GM18526 (cell line): ENCODE results near the gene DNAH6.

Experiments used
- POLR2A ChIP-seq: IDR thresholded peaks from 3 replicates; pipeline ENCODE4 v1.6.1; 2011; ENCODE audit not compliant: insufficient read length; ENCODE audit errors: extremely low read depth

Gene DNAH6

DNA sequence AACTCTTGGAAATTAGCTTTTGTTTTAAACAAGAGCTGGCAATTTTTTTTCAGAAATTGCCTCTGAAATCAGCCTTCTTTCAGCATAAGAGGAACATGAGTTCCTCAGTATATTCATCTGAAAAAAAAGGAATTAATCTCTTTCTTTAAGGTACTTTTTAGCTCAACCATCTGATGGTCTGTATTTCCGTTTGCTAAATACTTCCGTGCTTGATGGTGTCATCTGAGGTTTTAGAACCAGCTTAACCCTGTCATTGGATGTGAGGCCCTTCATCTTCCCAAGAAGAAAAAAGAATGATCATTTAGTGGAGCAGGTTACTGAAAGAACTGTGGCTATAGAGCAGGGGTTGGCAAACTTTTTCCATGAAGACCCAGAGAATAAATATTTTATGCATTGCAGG, 189.6 kb downstream of the DNAH6 start:
- TF ChIP-seq POLR2A = no peak

DNA sequence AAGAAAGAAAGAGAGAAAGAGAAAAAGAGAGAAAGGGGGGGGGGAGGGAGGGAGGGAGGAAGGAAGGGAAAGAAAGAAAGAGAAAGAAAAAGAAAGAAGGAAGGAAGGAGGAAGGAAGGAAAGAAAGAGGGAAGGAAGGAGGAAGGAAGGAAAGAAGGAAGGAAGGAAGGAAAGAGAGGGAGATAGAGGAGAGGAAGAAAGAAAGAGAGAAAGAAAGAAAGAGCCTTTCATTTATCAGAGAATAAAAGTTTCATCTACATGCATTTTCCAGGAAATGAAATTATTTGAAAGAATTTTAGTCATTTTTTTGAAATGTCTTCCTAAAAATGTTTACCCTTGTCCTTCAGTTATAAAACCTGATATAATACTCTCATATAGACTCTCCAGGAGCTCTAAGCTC, 192.1 kb downstream of the DNAH6 start:
- TF ChIP-seq POLR2A = no peak

DNA sequence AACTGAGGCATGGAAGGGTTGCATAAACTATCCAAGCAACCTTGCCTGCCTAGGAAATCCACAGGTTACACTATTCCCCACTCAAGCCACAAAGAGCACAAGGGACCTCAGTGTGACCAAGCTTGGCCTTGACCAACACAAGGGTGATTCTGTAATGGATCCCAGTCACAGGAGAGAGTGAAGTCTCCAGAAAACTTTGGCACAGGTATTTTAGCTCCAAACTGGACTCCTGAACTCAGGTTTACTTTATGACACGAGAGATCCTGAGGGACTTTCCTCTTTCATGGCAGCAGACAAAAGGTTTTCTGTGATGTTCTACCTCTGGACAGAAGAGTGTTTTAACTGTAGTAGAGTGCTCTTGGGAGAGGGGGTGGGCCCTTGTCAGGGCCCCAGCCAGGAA, 195.4 kb downstream of the DNAH6 start:
- no peak for TF ChIP-seq POLR2A

DNA sequence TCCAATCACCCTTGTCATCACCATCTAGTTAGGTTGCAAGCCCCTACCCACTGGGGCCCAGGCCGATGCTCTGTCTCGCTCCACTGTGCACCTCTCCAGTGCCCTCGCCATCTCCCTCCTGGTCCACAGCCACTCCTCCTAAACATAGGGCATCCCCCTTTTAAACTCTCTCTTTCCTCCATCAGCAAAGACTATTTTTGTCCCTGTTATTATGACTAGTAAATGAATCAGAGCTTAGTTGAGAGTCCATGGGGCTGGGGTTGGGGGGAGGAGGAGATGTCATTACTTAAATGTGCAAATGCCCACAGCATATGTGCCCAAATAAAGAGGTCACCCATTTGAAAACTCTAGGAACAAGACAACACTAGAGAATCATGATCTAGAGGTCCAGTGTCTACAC, 197.1 kb downstream of the DNAH6 start:
- TF ChIP-seq POLR2A = no peak

DNA sequence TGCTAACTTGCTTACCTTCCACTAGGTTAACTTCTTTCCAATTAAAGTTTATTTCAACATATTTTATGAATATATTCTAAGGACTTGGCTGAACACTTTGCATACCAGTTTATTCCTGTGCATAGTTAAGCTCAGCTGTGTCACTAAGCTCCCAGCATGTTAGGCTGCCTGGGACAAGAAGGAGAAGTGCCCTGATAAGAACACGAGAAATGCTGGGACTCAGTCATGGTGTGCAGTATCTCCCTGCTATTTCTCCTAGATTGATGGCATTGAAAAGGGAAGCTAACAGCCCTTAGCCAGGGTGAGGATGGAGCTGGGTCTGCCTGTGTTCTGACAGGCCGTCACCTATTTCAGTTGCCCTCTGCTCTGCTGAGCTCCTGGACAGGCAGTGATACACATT, 200.3 kb downstream of the DNAH6 start:
- no peak for TF ChIP-seq POLR2A

DNA sequence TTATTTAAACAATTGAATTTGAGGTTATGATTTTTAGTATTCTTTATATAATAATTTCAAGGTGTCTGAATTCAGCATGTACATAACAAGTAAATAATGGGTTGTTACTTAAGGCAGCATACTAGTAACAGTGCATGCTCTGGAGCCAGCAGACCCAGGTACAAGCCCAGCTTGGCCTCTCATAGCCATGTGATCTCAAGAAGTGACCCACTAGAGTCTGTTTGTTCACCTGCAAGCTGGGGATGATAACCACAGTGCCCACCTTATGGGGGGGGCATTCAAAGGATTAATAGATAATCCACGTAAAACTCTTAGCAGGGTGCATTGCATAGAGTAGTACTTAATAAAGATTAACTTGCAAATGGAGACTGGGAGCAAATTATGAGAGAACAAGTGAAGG, 201.0 kb downstream of the DNAH6 start:
- TF ChIP-seq POLR2A = no peak

DNA sequence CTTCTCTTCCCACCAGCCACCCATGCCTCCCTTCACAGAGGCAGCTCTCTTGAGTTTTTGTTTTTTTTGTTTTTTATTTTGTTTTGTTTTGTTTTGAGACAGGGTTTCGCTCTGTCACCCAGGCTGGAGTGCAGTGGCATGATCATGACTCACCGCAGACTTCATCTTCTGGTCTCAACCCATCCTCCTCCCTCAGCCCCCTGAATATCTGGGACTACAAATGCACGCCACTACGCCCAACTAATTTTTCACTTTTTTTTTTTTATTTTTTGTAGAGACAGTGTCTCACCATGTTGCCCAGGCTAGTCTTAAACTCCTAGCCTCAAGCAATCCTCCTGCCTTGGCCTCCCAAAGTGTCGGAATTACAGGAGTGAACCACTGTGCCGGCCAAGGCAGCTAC, 203.1 kb downstream of the DNAH6 start:
- no peak for TF ChIP-seq POLR2A

DNA sequence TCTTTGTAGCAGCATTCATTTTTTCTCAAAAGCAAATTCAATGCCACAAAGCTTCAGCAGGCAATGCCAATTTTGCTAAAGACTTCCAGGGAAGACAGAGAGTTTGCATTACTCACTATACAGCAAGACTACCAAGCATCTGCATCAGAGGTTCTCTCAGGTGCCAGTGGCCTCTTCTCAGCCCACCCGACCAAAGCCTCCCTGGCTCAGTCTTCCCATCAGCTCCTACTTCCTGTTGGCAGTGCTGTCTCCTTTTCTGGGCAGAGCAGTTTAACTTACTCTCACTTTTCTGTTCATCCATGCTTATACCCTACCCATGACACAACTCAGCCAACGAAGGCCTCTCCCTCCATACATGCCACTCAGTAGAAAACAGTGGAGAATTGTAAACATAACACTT, 207.5 kb downstream of the DNAH6 start:
- TF ChIP-seq POLR2A = no peak

DNA sequence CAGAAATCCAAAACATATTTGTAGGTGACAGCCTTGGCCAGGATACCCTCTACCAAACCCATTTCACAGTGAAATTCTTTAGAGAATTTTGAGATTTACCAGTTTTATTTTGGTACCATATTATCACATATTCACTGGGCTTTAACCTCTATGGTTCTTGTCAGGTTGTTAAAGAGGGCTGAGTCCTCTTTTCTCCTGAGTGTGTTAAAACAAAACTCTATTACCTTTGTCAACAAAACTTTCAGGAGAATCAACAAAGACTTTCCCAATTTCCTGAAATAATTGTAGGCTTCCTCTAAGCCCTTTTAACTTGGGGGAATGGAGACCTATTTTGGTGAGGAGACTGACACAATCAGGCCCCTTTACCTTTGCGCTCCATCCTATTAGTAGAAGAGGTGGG, 209.4 kb downstream of the DNAH6 start:
- no peak for TF ChIP-seq POLR2A

DNA sequence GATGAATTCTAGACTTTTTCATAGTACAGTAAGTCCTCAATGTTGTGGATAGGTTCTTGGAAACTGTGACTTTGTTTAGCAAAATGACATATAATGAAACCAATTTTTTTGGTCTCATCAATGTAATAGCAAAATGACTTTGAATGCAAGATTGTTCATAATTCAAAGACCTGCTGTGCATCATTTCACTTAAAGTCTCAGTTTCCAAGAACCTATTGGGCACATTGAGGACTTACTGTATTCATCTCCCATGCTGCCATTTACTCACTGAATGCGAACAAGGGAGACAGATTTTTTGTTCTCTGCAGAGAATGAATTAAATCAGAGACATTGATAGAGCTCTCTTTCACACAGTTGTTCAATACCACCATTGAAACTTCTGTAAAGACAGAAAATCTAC, 211.0 kb downstream of the DNAH6 start:
- no peak for TF ChIP-seq POLR2A

DNA sequence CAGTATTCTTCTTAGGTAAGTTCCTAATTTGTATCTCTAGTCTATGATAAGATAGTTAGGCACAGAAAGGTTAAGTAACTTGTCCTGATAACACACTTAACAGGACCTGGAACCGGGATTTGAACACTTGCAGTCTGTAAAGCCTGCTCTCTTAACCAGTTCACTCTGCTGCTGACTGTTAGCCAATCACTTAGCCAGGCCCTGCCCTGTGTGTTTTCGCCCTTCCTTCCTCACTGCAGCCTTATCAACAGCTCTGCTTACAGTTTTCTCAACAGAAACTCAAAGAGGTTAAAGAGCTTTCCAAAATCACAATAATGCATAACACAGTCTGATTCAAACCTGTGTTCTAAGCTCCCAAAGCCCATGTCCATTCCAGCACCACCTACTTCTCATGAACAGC, 212.9 kb downstream of the DNAH6 start:
- no peak for TF ChIP-seq POLR2A

DNA sequence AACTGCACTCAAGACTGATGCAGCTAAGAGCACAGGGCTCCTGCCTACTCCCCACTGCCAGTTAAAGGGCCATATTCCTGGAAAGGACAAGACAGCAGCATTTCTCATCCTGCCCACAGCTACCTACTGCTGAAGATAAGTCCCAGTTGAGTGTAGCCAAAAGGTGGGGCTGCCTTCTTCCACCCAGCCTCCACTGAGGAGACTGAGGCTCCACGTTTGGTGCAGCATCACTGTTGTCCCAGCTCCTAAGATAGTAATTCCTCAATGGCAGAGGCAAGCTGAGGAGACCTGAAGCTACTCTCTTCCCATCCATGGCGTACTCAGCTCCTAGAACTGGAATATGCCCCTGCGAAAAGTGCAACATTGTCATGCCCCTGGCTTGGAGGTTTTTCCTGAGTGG, 214.9 kb downstream of the DNAH6 start:
- TF ChIP-seq POLR2A = no peak

DNA sequence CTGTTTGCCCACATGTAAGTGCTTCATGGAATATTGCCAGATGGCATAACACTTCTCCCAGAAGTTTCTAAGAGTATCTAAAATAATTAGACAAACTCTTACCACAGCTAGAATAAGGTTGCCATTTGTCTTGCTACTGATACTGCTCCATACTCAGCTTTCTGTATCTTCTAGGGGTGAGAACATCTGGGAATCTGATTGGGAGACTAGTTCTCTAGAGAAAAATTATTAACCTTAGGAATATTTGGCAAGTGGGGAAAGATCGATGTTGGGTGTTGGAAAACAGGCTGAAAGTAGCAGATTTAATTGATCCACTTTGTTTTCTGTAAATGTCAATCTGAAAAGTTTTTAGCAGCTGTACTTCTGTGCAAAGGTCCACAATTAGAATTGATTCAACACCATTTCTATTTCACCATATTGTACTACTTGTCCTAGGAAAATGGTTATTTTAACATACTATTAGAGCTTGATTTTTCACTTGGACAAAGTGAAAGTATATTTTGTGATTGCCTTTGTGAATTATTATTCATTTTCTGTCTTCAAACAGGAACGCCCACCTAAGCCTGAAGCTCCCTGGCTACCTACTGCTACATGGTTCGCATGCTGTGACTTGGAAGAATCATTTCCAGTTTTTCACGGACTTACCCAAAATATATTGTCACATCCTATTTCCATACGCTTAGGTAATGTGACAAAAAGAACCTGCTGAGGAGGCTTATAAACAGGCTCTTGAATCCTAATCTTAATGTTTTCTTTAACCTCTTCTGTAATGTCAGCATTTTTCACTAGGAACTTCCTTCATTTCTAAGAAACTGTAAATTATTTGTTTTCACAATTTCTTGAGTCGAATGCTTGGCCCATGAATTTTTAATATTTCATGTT, 216.8 kb downstream of the DNAH6 start:
- no peak for TF ChIP-seq POLR2A

DNA sequence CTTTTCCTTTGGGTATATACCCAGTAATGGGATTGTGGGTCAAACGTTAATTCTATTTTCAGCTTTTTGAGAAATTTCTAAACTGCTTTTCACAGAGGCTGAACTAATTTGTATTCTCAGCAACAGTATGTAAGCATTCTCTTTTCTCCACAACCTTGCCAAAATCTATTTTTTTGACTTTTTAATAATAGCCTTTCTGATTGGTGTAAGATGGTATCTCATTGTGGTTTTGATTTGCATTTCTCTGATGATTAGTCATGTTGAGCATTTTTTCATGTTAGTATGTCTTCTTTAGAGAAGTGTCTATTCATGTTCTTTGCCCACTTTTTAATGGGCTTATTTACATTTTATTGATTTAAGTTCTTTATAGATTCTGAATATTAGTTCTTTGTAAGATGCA, 219.1 kb downstream of the DNAH6 start:
- no peak for TF ChIP-seq POLR2A

DNA sequence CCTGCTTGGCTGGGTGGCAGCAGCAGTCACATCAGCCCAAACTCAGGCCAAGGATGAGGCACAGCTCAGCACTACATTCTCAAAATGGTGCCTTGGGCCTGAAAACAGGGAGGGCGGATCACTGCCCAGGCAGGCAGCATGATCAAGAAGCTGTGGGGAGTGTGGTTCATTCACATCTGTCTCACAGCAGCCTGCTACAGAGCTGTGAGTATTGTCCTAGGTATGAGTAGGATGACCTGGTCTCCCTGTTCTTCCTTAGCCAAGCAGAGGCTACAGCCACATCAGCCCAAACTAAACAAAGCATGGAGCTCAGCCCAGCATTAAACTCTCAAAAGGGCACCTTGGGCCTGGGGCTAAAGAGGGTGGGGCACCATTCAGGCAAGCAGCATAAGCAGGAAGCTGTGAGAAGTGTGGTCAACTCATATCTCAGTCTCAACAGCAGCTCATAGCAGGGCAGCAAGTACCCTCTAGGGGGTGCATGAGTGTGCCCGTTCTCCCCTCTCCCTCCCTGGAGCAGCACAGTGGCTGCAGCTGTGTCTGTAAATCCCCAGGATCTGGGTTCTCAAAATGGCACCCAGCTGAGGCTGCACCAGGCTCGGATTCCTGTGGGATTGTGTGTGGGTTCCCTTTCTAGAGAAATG, 225.0 kb downstream of the DNAH6 start:
- TF ChIP-seq POLR2A = no peak

DNA sequence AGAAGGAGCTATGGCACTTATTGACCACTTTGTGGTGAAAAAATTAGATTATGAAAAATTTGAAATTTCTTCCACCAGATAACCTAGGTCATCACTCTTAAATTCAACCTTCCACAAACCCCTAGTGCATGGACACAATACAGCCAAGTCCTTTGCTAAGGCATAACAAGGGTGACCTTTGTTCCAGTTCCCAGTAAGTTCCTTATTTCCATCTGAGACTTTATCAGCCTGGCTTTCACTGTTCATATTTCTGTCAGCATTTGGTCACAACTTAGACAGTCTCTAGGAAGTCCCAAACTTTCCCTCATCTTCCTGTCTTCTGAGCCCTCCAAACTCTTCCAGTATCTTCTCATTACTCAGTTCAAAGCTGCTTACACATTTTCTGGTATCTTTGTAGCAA, 232.0 kb downstream of the DNAH6 start:
- TF ChIP-seq POLR2A = no peak

DNA sequence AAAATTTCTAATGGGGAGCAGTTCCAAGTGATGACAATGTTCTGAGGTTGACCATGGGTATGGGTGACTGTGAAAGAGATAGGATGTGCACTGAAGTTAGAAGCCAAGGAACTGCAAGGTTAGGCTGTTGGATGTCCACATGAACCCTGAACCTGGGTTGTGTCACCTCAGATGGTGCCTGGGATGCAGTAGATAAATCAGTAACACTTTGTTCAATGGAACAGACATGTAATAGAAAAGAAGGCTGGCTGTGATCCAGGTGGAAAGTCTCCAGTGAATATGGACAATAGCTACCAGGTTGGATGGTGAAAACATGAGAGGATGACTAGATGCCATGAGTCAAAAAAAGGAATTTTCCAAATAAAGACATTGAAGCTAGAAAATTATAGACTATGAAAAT, 233.1 kb downstream of the DNAH6 start:
- no peak for TF ChIP-seq POLR2A
